HepG2 (cell line): ENCODE data around the gene VPS11. TPM values are rescaled to one million over a fixed set of nuclear protein-coding genes. Genes with fewer than 3 reads are reported as not detected.
A peak's percentile ranks its signal among the peaks of the same experiment; 100 is the strongest.

ENCODE experiments used
- ATAC-seq: fragments of 200-7000 bp; cut with Tn5 transposase; 3 replicates; pipeline ENCODE4 v1.9.1; 2020; ENCODE audit warnings: mild to moderate bottlenecking, moderate library complexity
- BruUV-seq: library from RNA; stranded (reverse); fragments of 400-500 nt; replicated peaks from 2 replicates; lab custom pipeline; 2021; lab: Mats Ljungman, UMichigan
- CTCF ChIA-PET: fragments of 300-600 bp; formaldehyde crosslinking; extraction: SDS; loops from one replicate; lab custom pipeline; 2021; ENCODE audit warnings: low total read pairs, inconsistent platforms, low intra/inter-chr PET ratio; lab: Yijun Ruan, JAX
- POLR2A ChIA-PET: fragments of 350-600 bp; sonication (Branson Sonifier 250); formaldehyde crosslinking; loops from one replicate; lab custom pipeline; 2020; ENCODE audit warnings: antibody characterized with exemption, inconsistent platforms; lab: Yijun Ruan, JAX
- DNase-seq: peaks from one replicate; pipeline ENCODE4 v3.0.0-alpha.2; 2015; ENCODE audit warnings: low spot score
- FAIRE-seq: peaks from 3 replicates; lab custom pipeline; 2011; peaks lifted over from hg19 to GRCh38; lab: Jason Lieb, UNC
- H2AFZ ChIP-seq: one replicate; pipeline ENCODE4 v1.6.1; 2011; ENCODE audit warnings: low read length, inconsistent platforms
- H3K27ac ChIP-seq: fragments of 300-600 bp; 3 replicates; pipeline ENCODE4 v1.8.0; 2011; ENCODE audit warnings: mixed run types, mild to moderate bottlenecking, mixed read lengths, low read length, inconsistent platforms; ENCODE audit not compliant: insufficient read depth; ENCODE audit errors: extremely low read length
- H3K27me3 ChIP-seq, 2 experiments: fragments of 200-600 bp in 1 of 2; 2 replicates in 1 of 2; 3 replicates in 1 of 2; pipeline versions ENCODE4 v1.6.0 to v1.8.0; 2011; ENCODE audit warnings: low read length in 2 of 2, mild to moderate bottlenecking in 2 of 2, moderate library complexity in 2 of 2, inconsistent platforms in 1 of 2; ENCODE audit not compliant: insufficient read depth in 2 of 2, control insufficient read depth in 1 of 2
- H3K36me3 ChIP-seq, 2 experiments: fragments of 200-600 bp in 1 of 2; replicated peaks in 1 of 2; 2 replicates in 1 of 2; 3 replicates in 1 of 2; pipeline versions ENCODE4 v1.5.1 to v1.8.0; 2011; ENCODE audit warnings: low read length in 2 of 2, inconsistent platforms in 1 of 2; ENCODE audit not compliant: insufficient read depth in 2 of 2, control insufficient read depth in 1 of 2
- H3K4me1 ChIP-seq: 2 replicates; pipeline ENCODE4 v1.5.1; 2012; ENCODE audit warnings: low read length, inconsistent platforms; ENCODE audit not compliant: insufficient read depth
- H3K4me2 ChIP-seq: 2 replicates; pipeline ENCODE4 v1.6.0; 2011; ENCODE audit warnings: low read depth, low read length, inconsistent platforms
- H3K4me3 ChIP-seq, 3 experiments: fragments of 200-600 bp in 1 of 3; sonication (generic), shearing (Covaris generic) in 1 of 3; replicated peaks in 1 of 3; 2 replicates each; pipeline ENCODE4 v1.5.1; 2011 to 2016; ENCODE audit warnings: low read length in 3 of 3, inconsistent platforms in 2 of 3, low read depth in 2 of 3, mild to moderate bottlenecking in 2 of 3, control low read depth in 1 of 3, mixed read lengths in 1 of 3; ENCODE audit not compliant: insufficient read depth in 1 of 3
- H3K79me2 ChIP-seq: one replicate; pipeline ENCODE4 v1.6.1; 2011; ENCODE audit warnings: low read length, inconsistent platforms; ENCODE audit not compliant: insufficient read depth
- H3K9ac ChIP-seq: 2 replicates; pipeline ENCODE4 v1.6.0; 2011; ENCODE audit warnings: mild to moderate bottlenecking, low read depth, low read length, inconsistent platforms; ENCODE audit not compliant: insufficient read depth
- H3K9me3 ChIP-seq: 2 replicates; pipeline ENCODE4 v1.5.1; 2012; ENCODE audit warnings: mild to moderate bottlenecking, low read length
- H4K20me1 ChIP-seq: 2 replicates; pipeline ENCODE4 v1.6.0; 2011; ENCODE audit warnings: inconsistent platforms, mild to moderate bottlenecking, low read length, moderate library complexity; ENCODE audit not compliant: insufficient read depth
- ATAD3A ChIP-seq: sonication (generic); formaldehyde crosslinking; IDR thresholded peaks from 2 replicates; pipeline ENCODE4 v1.4.0; 2020; ENCODE audit warnings: missing genetic modification reagents
- DR1 ChIP-seq: sonication (generic); formaldehyde crosslinking; IDR thresholded peaks from 2 replicates; pipeline ENCODE4 v1.8.0; 2021; ENCODE audit warnings: mild to moderate bottlenecking, missing genetic modification reagents, inconsistent platforms
- HCFC1 ChIP-seq: fragments of 150-350 bp; IDR thresholded peaks from 2 replicates; pipeline ENCODE4 v1.6.1; 2014; ENCODE audit warnings: low read depth, low read length
- KAT7 ChIP-seq: IDR thresholded peaks from 2 replicates; pipeline ENCODE4 v1.6.1; 2018; ENCODE audit warnings: borderline replicate concordance, missing compliant biosample characterization
- KAT8 ChIP-seq: IDR thresholded peaks from 2 replicates; pipeline ENCODE4 v1.6.1; 2016; ENCODE audit warnings: missing genetic modification reagents, missing compliant biosample characterization
- KDM1A ChIP-seq: IDR thresholded peaks from 2 replicates; pipeline ENCODE4 v1.6.1; 2016; ENCODE audit warnings: missing compliant biosample characterization
- MYNN ChIP-seq: sonication (generic); formaldehyde crosslinking; IDR thresholded peaks from 2 replicates; pipeline ENCODE4 v1.4.0; 2020; ENCODE audit warnings: mild to moderate bottlenecking, low read depth, missing genetic modification reagents
- NCOR1 ChIP-seq: fragments of 200-600 bp; sonication (generic); IDR thresholded peaks from 2 replicates; pipeline ENCODE4 v1.7.0; 2017; ENCODE audit warnings: antibody characterized with exemption, low read length, borderline replicate concordance
- SMAD3 ChIP-seq: sonication (generic); formaldehyde crosslinking; IDR thresholded peaks from 2 replicates; pipeline ENCODE4 v1.4.0; 2020; ENCODE audit warnings: missing genetic modification reagents
- SNAI1 ChIP-seq: sonication (generic); formaldehyde crosslinking; IDR thresholded peaks from 2 replicates; pipeline ENCODE4 v1.5.0; 2020; ENCODE audit warnings: mild to moderate bottlenecking, missing genetic modification reagents, borderline replicate concordance
- SRF ChIP-seq: IDR thresholded peaks from 2 replicates; pipeline ENCODE4 v1.6.1; 2011; ENCODE audit warnings: mild to moderate bottlenecking, low read depth, low read length, moderate library complexity
- SSRP1 ChIP-seq: IDR thresholded peaks from 2 replicates; pipeline ENCODE4 v1.6.1; 2016; ENCODE audit warnings: control low read depth
- STAT5B ChIP-seq: sonication (generic); formaldehyde crosslinking; IDR thresholded peaks from 2 replicates; pipeline ENCODE4 v1.4.0; 2020; ENCODE audit warnings: missing genetic modification reagents
- SUZ12 ChIP-seq: fragments of 150-350 bp; IDR thresholded peaks from 2 replicates; pipeline ENCODE4 v1.6.1; 2014; ENCODE audit warnings: low read depth, low read length
- ZFP82 ChIP-seq: sonication (generic); formaldehyde crosslinking; IDR thresholded peaks from 2 replicates; pipeline ENCODE4 v1.5.1; 2020; ENCODE audit warnings: mild to moderate bottlenecking, missing genetic modification reagents, borderline replicate concordance
- ZNF841 ChIP-seq: sonication (generic); formaldehyde crosslinking; IDR thresholded peaks from 2 replicates; pipeline ENCODE4 v1.8.1; 2023; ENCODE audit warnings: missing genetic modification reagents, borderline replicate concordance
- WGBS: methylation state at CpG from one replicate; pipeline ENCODE4 v1.1.6; 2017; ENCODE audit warnings: low lambda C conversion rate; 5-methylcytosine and 5-hydroxymethylcytosine counted together
- in situ Hi-C: cut with HindIII; loops from 2 replicates; pipeline ENCODE4 v1.10.0; 2017; ENCODE audit warnings: low pct_unique_long_range_greater_than_20kb; ENCODE audit not compliant: extremely low pct_ligation_motif_present
- intact Hi-C: fragments of 100-400 bp; cut with micrococcal nuclease; formaldehyde crosslinking; loops from one replicate; pipeline ENCODE4 v1.10.0; 2022; ENCODE audit not compliant: unreplicated experiment
- polyA plus RNA-seq, 8 experiments: library from polyadenylated mRNA; depleted of rRNA in 3 of 8; stranded (reverse) in 7 of 8; unstranded in 1 of 8; fragments of >200 nt; fragmentation: Illumina TruSeq in 4 of 8; extraction: Trizol in 4 of 8; gene quantifications; 2 replicates each; pipeline versions ENCODE4 v1.2.1 to v1.2.3, GENCODE V29; 2011 to 2016; ENCODE audit warnings: low read depth in 4 of 8, missing spikeins in 1 of 8, mixed read lengths in 1 of 8; ENCODE audit not compliant: insufficient read depth in 1 of 8
- total RNA-seq, 5 experiments: library from RNA; depleted of rRNA; stranded (reverse); fragments of >200 nt; fragmentation: Illumina TruSeq; extraction: Trizol; gene quantifications; 2 replicates each; pipeline ENCODE4 v1.2.3, GENCODE V29; 2016; ENCODE audit warnings: low read depth in 1 of 5
- TF ChIP-seq, protein P1 (sequence below): sonication (generic); formaldehyde crosslinking; conservative IDR thresholded peaks from 2 replicates; pipeline ENCODE4 v1.8.1; 2023; ENCODE audit warnings: missing genetic modification reagents
- TF ChIP-seq, protein P2 (sequence below): sonication (generic); formaldehyde crosslinking; IDR thresholded peaks from 2 replicates; pipeline ENCODE4 v1.4.0; 2020; ENCODE audit warnings: missing genetic modification reagents
- TF ChIP-seq, protein P3 (sequence below): IDR thresholded peaks from 2 replicates; pipeline ENCODE4 v1.6.1; 2012; ENCODE audit warnings: low read length, improper control_type of control experiment
- TF ChIP-seq, protein P4 (sequence below): sonication (generic); formaldehyde crosslinking; IDR thresholded peaks from 2 replicates; pipeline ENCODE4 v1.8.0; 2022; ENCODE audit warnings: mild to moderate bottlenecking, missing genetic modification reagents; ENCODE audit not compliant: insufficient replicate concordance

Gene VPS11
- total and polyA plus RNA-seq, 2 of the 13 experiments (the other 11 are each of a cell fraction or from before 2014, with no cell fraction given) = 13.7 to 21.6 TPM

DNA sequence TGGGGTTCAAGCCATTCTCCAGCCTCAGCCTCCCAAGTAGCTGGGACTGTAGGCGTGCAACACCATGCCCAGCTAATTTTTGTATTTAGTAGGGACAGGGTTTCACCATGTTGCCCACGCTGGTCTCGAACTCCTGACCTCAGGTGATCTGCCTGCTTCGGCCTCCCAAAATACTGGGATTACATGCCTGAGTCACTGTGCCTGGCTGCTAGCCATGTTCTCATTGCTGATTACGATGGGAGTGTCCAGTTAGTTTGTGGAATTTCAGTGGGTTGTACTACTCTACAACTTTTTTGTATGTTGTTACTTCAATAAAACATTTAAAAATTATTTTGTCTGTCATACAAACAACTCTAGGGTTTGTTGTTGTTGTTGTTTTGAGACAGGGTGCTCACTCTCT is 4.8 kb upstream of the VPS11 start (continued):
- TF ChIP-seq HCFC1 (no peak), SMAD3 (CRISPR knock-in tag) (no peak), DR1 (CRISPR knock-in tag) (no peak), KAT8 (no peak), SRF (no peak), SSRP1 (CRISPR knock-in tag) (no peak), ZFP82 (no peak), ATAD3A (CRISPR knock-in tag) (no peak), NCOR1 (no peak)
- TF ChIP-seq, protein P1, sequence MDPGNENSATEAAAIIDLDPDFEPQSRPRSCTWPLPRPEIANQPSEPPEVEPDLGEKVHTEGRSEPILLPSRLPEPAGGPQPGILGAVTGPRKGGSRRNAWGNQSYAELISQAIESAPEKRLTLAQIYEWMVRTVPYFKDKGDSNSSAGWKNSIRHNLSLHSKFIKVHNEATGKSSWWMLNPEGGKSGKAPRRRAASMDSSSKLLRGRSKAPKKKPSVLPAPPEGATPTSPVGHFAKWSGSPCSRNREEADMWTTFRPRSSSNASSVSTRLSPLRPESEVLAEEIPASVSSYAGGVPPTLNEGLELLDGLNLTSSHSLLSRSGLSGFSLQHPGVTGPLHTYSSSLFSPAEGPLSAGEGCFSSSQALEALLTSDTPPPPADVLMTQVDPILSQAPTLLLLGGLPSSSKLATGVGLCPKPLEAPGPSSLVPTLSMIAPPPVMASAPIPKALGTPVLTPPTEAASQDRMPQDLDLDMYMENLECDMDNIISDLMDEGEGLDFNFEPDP (CRISPR knock-in tag) = no peak

DNA sequence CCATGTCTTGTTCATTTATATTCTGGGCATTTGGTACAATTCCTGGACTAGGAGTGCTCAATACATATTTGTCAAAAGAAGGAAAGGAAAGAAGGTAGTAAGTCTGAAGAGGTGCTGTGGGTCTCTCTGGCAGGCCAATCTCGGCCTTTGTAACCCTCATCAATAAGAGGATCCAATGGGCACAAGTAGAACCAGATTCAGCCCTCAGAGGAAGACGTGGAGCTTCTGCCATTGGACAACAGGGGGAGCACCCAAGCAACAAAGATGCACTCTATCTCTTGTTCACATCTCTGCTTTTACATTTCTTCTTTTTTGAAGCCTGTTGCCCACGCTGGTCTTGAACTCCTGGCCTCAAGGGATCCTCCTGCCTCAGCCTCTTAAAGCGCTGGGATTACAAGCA is 2.2 kb upstream of the VPS11 start:
- in situ Hi-C loops = no loop called here
- BruUV-seq = no TSS peak
- H3K27me3 ChIP-seq = no peaks in the 10 kb centered on the region; a peak in 1 of 5 replicates
- WGBS = 55% methylated on average over 4 of the region's 4 CpGs
- intact Hi-C loops = loop anchor here (2.0 kb wide), 1 partner anchor 29 kb away; a partner anchor contains a TSS
- H3K9me3 ChIP-seq = no peaks in the 10 kb centered on the region
- H3K27ac ChIP-seq = no peak overlapping the region
- ChIA-PET POLR2A (interaction anchor here (1.0 to 3.4 kb wide), 2 partner anchors 19 to 30 kb away, joined by 5 to 90 read pairs; partner anchors contain the start of gene HMBS), CTCF (interaction anchor here (1.1 kb wide), 1 partner anchor 131 kb away, joined by 4 read pairs; no protein-coding TSS in a partner anchor)
- peaks cover 16% of the 10 kb centered on the region for H3K79me2 ChIP-seq
- H3K4me2 ChIP-seq = no peak overlapping the region
- no peak overlapping the region for H3K9ac ChIP-seq
- FAIRE-seq (peak; percentile 80), DNase-seq (peak; percentile 47), ATAC-seq (peak; percentile 60)
- H3K4me1 ChIP-seq = peaks cover 25% of the 10 kb centered on the region
- H3K4me3 ChIP-seq = no peak overlapping the region
- no peak overlapping the region for H2AFZ ChIP-seq
- H3K36me3 ChIP-seq = peaks cover 5 to 10% of the 10 kb centered on the region in 2 experiments; a peak in 2 of 5 replicates
- no peaks in the 10 kb centered on the region for H4K20me1 ChIP-seq
- TF ChIP-seq, protein P2, sequence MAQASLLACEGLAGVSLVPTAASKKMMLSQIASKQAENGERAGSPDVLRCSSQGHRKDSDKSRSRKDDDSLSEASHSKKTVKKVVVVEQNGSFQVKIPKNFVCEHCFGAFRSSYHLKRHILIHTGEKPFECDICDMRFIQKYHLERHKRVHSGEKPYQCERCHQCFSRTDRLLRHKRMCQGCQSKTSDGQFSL = no peak
- TF ChIP-seq, protein P3, sequence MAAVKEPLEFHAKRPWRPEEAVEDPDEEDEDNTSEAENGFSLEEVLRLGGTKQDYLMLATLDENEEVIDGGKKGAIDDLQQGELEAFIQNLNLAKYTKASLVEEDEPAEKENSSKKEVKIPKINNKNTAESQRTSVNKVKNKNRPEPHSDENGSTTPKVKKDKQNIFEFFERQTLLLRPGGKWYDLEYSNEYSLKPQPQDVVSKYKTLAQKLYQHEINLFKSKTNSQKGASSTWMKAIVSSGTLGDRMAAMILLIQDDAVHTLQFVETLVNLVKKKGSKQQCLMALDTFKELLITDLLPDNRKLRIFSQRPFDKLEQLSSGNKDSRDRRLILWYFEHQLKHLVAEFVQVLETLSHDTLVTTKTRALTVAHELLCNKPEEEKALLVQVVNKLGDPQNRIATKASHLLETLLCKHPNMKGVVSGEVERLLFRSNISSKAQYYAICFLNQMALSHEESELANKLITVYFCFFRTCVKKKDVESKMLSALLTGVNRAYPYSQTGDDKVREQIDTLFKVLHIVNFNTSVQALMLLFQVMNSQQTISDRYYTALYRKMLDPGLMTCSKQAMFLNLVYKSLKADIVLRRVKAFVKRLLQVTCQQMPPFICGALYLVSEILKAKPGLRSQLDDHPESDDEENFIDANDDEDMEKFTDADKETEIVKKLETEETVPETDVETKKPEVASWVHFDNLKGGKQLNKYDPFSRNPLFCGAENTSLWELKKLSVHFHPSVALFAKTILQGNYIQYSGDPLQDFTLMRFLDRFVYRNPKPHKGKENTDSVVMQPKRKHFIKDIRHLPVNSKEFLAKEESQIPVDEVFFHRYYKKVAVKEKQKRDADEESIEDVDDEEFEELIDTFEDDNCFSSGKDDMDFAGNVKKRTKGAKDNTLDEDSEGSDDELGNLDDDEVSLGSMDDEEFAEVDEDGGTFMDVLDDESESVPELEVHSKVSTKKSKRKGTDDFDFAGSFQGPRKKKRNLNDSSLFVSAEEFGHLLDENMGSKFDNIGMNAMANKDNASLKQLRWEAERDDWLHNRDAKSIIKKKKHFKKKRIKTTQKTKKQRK = no peak
- TF ChIP-seq MYNN (no peak), KAT7 (CRISPR knock-in tag) (no peak), ZNF841 (CRISPR knock-in tag) (no peak), SUZ12 (no peak), STAT5B (no peak), SNAI1 (CRISPR knock-in tag) (no peak), KDM1A (no peak)
- TF ChIP-seq, protein P4, sequence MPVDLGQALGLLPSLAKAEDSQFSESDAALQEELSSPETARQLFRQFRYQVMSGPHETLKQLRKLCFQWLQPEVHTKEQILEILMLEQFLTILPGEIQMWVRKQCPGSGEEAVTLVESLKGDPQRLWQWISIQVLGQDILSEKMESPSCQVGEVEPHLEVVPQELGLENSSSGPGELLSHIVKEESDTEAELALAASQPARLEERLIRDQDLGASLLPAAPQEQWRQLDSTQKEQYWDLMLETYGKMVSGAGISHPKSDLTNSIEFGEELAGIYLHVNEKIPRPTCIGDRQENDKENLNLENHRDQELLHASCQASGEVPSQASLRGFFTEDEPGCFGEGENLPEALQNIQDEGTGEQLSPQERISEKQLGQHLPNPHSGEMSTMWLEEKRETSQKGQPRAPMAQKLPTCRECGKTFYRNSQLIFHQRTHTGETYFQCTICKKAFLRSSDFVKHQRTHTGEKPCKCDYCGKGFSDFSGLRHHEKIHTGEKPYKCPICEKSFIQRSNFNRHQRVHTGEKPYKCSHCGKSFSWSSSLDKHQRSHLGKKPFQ (CRISPR knock-in tag) = no peak
